Stimulated activated CD4-positive, alpha-beta T cell treated with anti-CD3 and anti-CD28 coated beads, Interleukin-15, amount 100 ng/mL, for 24 hours (primary cell): Measurements from ENCODE around the gene PYGB.
"Not testable (repeated sequence)": the region's sequence is repeated elsewhere in the genome, so short reads cannot be mapped to it uniquely, and the experiment has no call there.

Experiments
- DNase-seq: peaks from one replicate; pipeline ENCODE4 v3.0.0-alpha.2; 2020

The PYGB gene

GRCh38 chr20:25316506-25317190 is 68.8 kb downstream of the PYGB start:
- no peak for DNase-seq

- no peak for DNase-seq
These were observed 69.6 kb downstream of the PYGB start for GRCh38 chr20:25317351-25318075.

DNA sequence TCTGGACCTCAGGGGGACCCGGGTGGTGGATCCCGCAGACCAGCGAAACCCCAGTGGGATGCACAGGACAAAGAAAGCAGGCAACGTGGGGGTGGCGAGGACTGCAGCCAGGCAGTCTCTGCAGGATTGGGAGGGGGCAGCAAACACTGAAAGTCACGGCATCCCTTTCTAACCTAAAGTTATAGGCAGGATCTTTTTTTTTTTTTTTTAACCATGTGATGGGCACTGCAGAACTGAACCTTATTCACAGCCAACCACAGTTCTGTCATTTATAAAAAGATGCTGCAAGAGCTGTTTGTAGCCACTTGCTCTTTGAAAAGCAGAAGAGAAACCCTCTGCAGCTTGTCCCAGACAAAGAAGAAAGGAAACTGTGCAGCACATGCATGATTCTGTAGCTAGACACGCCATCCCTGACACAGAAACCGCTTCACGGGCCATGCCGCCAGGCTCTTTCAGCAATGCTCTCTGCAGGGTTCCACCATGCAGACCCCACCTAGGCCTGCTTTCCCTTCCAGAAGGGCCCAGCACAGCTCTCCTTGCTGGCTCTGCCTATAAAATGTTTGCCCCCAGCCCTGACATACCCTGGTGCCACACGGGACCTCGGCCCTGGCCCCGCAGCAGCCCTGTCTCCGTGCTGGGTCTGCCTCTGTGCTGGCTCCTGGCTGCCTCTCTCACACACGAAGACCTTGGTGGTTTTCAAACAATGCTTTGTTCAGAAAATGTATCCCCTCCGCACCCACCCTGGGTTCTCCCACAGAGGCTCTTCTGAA is 70.8 kb downstream of the PYGB start:
- no peak for DNase-seq

DNA sequence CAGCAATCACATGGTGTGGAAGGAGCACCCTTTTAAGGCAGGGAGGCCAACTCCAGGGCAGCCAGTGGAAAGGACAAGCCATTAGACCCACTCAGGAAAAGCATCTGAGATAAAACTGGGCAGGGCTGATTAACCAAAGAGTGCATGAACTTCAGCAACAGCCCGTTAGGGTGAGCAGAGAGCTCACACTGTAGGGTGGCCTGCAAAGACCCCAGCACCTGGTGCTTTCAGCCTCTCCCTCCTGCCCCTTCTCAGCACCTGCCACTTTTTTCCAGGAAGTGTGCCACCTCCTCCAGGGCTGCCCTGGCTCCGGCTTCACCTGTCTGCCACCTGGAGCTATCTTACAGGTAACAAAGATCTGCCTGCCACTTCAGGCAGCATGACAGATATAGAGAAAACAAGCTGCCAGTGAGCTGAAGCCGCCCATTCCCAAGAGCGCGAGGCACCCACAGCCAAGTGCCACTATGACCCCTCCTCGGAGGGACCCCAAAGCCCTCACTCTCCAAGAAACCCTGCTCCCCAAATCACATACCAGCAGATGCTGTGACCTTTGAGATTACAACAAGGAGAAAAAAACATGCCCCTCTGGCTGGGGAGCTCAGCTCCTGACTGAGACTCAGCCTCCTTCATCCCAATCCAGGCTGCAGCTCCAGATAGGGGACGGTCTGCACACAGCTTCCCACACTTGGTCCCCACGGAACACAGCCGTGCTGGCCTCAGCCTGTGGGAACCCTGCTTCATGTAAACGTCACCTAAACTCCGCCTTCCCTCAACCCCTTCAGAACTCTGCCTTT is 71.6 kb downstream of the PYGB start:
- no peak for DNase-seq

DNA sequence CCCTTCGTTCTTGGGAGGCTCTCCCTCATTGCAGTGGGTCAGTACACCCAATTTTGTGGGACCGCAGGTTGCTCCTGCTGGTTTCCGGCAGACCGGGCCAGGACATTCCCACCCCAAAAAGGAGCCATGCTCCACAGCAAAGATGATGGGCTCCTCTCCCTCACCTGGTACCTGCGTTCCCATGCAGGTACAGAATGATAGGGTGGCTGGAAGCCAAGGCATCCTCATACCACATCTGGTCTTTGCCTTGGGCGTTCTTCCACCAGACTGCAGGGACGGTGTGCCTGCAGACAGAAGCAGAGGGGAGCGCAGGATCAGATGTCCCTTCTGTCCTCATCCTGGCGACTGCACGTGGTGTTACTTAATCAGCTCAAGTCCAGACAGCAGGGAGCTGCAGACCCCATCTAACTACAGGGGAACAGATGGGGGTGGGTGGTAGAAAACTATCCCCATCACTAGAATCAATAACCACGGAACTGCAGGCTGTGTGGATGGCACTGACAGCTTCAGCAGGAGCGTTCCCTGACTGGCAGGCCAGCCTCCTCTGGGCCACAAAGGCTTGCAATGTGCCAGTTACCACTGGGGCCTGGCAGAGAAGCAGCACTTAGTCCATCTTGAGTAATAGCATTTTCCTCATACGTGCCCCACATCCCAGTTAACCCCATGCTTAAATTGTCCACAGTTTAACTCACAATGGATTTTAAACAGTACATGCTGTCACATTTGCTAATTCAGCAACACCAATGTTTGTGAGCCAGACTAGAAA is 72.3 kb downstream of the PYGB start:
- no peak for DNase-seq

DNA sequence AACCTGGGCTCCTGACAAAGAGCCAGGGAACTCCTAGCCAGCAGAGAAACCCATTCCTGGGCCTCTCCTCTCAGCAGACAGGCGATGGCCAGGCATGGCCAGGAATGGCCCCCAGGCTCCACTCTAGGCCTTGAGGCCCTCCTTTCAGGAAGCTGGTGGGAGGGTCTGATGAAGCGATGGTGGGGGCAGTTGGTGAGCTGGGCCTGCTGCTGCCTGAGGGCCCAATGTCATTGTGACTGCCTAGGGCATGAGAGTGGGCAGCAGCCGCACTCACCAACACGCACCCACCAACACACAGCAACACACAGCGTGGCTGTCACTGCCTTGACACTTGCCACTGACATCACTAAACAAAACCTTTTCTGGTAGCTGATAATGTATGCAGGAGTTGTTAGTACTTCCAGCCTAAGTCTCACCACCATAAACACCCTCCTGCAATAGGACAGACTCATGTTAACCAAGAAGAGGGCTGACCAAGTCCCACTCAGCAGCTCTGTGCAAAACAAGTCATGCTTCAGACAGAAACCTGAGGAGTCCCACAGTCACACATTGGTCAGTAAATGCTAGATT is 73.5 kb downstream of the PYGB start:
- DNase-seq: no peak

- no peak for DNase-seq
These were observed 74.1 kb downstream of the PYGB start for GRCh38 chr20:25321991-25322390.

GRCh38 chr20:25323496-25324246 is 75.8 kb downstream of the PYGB start:
- no peak for DNase-seq

DNA sequence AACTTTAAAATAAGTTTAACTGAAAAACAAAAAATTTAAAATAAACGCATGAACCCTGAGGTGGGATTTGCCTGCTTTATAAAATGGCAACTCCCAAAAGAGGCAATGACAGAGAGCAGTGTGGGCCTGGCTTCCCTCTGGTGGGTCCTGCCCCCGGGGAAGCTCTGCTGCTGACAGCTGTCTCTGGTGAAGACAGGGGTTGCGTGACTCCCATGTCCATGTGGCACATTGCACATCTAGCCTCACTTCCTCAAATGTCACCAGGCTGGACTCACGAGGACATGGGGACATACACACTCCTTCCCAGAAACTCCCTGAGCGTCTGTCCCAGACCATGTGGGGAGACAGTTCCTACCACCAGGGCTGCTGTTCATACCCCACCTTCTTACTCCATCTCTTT is 76.5 kb downstream of the PYGB start:
- DNase-seq: no peak

- no peak for DNase-seq
These were observed 77.2 kb downstream of the PYGB start for GRCh38 chr20:25325073-25325472.

GRCh38 chr20:25325997-25326396 is 78.1 kb downstream of the PYGB start:
- no peak for DNase-seq

GRCh38 chr20:25327521-25328235 is 79.8 kb downstream of the PYGB start:
- DNase-seq: no peak

GRCh38 chr20:25328954-25329498 is 81.1 kb downstream of the PYGB start:
- DNase-seq: no peak

GRCh38 chr20:25334972-25335371 is 87.1 kb downstream of the PYGB start:
- not testable (repeated sequence) for DNase-seq

DNA sequence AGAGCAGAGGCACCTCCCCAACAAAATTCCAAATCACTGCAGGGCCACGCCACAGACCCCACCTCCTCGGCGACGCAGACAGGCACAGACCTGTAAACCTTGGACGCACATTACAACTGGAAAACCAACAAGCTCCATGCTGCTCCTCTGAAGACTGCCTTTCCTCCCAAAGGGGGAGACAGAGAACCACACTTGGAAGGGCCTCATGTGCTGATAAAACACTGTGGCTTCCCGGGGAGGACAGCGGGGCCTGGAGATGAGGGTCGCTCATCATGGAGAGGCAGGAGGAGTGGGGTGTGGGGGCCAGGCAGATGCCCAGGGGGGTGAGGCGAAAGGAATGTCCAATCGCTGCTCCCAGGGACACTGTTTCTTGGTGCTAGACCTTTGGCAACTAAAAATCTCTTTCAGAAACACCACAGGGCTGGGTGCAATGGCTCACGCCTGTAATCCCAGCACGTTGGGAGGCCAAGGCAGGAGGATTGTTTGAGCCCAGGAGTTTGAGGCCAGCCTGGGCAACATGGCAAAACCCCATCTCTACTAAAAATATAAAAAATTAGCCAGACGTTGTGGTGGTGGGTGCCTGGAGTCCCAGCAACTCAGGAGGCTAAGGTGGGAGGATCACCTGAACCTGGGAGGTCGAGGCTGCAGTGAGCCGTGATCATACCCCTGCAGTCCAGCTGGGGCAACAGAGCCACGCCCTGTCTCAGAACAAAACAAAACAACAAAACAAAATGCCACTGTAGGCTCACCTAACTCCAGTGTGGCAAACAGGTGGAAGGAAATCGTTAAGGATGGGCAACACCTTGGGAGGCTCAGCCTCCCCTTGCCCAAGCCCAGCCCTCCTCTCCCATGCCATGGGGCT is 88.9 kb downstream of the PYGB start:
- DNase-seq: no peak

GRCh38 chr20:25338112-25339023 is 90.5 kb downstream of the PYGB start:
- no peak for DNase-seq

- DNase-seq: no peak
These were observed 91.7 kb downstream of the PYGB start for GRCh38 chr20:25339608-25340007.

DNA sequence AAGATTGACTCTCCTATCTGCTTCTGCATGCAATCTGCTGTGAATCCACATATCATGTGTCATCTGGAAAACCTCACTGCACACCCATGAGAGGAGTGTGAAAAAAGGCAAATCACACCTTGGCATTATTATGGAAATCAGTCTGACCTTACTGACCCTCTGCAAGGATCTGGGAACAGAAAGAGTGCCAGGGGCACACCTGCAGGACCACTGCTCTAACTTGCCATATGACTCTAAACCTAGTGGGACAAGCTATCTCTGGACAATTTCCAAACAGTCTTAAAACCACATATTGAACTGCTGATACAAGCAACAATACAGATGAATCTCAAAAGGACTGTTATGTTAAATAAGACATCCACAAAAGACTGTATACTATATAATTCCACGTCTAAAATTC is 92.5 kb downstream of the PYGB start:
- DNase-seq: no peak
